Activated effector memory CD4-positive, alpha-beta T cell treated with anti-CD3 and anti-CD28 coated beads, Interleukin-2, amount 50 U/mL, for 16 hours (primary cell): ENCODE measurements around the gene CDK17.
"Not testable (repeated sequence)": the region's sequence is repeated elsewhere in the genome, so short reads cannot be mapped to it uniquely, and the experiment has no call there.

ENCODE experiments used
- DNase-seq: peaks from one replicate; pipeline ENCODE4 v3.0.0-alpha.2; 2020

Gene CDK17

GRCh38 chr12:96386794-96387193 is 13.4 kb downstream of the CDK17 start:
- DNase-seq = no peak

- DNase-seq = no peak
Measured at GRCh38 chr12:96383991-96384390, 16.2 kb downstream of the CDK17 start.

- DNase-seq = no peak
Measured at GRCh38 chr12:96383371-96383770, 16.9 kb downstream of the CDK17 start.

- DNase-seq = not testable (repeated sequence)
Measured at GRCh38 chr12:96379743-96380142, 20.5 kb downstream of the CDK17 start.

GRCh38 chr12:96378319-96378718 is 21.9 kb downstream of the CDK17 start:
- DNase-seq = no peak

- DNase-seq = no peak
Measured at GRCh38 chr12:96376865-96377264, 23.4 kb downstream of the CDK17 start.

- DNase-seq = no peak
Measured at GRCh38 chr12:96375841-96376604, 24.2 kb downstream of the CDK17 start.

- DNase-seq = no peak
Measured at GRCh38 chr12:96375170-96375569, 25.1 kb downstream of the CDK17 start.

- DNase-seq = no peak
Measured at GRCh38 chr12:96371790-96372699, 28.2 kb downstream of the CDK17 start.

- no peak for DNase-seq
Measured at GRCh38 chr12:96371138-96371789, 29.0 kb downstream of the CDK17 start.

GRCh38 chr12:96368687-96369086 is 31.6 kb downstream of the CDK17 start:
- no peak for DNase-seq

- DNase-seq = no peak
Measured at GRCh38 chr12:96368233-96368632, 32.0 kb downstream of the CDK17 start.

- DNase-seq = no peak
Measured at GRCh38 chr12:96366381-96366654, 33.9 kb downstream of the CDK17 start.

- DNase-seq = no peak
Measured at GRCh38 chr12:96365604-96366380, 34.4 kb downstream of the CDK17 start.

- DNase-seq = no peak
Measured at GRCh38 chr12:96364092-96364700, 36.0 kb downstream of the CDK17 start.

GRCh38 chr12:96361074-96361473 is 39.2 kb downstream of the CDK17 start:
- no peak for DNase-seq

GRCh38 chr12:96360550-96360949 is 39.7 kb downstream of the CDK17 start:
- no peak for DNase-seq

- DNase-seq = no peak
Measured at GRCh38 chr12:96359328-96359727, 40.9 kb downstream of the CDK17 start.

- DNase-seq = no peak
Measured at GRCh38 chr12:96356831-96357230, 43.4 kb downstream of the CDK17 start.

- no peak for DNase-seq
Measured at GRCh38 chr12:96354844-96355534, 45.2 kb downstream of the CDK17 start.

GRCh38 chr12:96354326-96354725 is 45.9 kb downstream of the CDK17 start:
- no peak for DNase-seq
